WTC11 (cell line): Measurements from ENCODE around the gene EBI3. TPM values are rescaled to one million over a fixed set of nuclear protein-coding genes. Genes with fewer than 3 reads are reported as not detected.

Experiments
- ATAC-seq: fragments of 200-7000 bp; cut with Tn5 transposase; 2 replicates; pipeline ENCODE4 v1.10.0; 2021; ENCODE audit warnings: mild to moderate bottlenecking, moderate library complexity
- Bru-seq: library from RNA; stranded (reverse); fragments of 400-500 nt; gene quantifications from one replicate; lab custom pipeline; 2021; lab: Mats Ljungman, UMichigan
- CTCF ChIA-PET: fragments of 300-600 bp; sonication (Branson Sonifier 250); formaldehyde crosslinking; loops from one replicate; lab custom pipeline; 2021; ENCODE audit warnings: antibody characterized with exemption; lab: Charles Lee
- POLR2A ChIA-PET: fragments of 350-600 bp; sonication (Branson Sonifier 250); formaldehyde crosslinking; loops from one replicate; lab custom pipeline; 2021; ENCODE audit warnings: antibody characterized with exemption; lab: Charles Lee
- DNase-seq: peaks from one replicate; pipeline ENCODE4 v3.0.0; 2021; ENCODE audit warnings: low spot score
- H3K27ac Mint-ChIP-seq: 2 replicates; pipeline ENCODE4 v1.8.0; 2021; ENCODE audit warnings: mixed read lengths
- H3K27me3 Mint-ChIP-seq: 2 replicates; pipeline ENCODE4 v1.8.0; 2021; ENCODE audit warnings: low read depth, mild to moderate bottlenecking, moderate library complexity, mixed read lengths
- H3K36me3 Mint-ChIP-seq: 2 replicates; pipeline ENCODE4 v1.8.0; 2021; ENCODE audit warnings: mixed read lengths
- H3K4me1 Mint-ChIP-seq: 2 replicates; pipeline ENCODE4 v1.8.0; 2022; ENCODE audit warnings: mixed read lengths
- H3K4me3 Mint-ChIP-seq: 2 replicates; pipeline ENCODE4 v1.8.0; 2021; ENCODE audit warnings: mild to moderate bottlenecking, moderate library complexity, mixed read lengths
- H3K9me3 Mint-ChIP-seq: 2 replicates; pipeline ENCODE4 v1.8.0; 2021; ENCODE audit warnings: mixed read lengths
- ATF1 ChIP-seq: sonication (generic); formaldehyde crosslinking; IDR thresholded peaks from 2 replicates; pipeline ENCODE4 v1.8.1; 2023; ENCODE audit warnings: mild to moderate bottlenecking, moderate library complexity, missing genetic modification reagents
- CDX4 ChIP-seq: fragments of 250-450 bp; sonication (Bioruptor Pico); IDR thresholded peaks from 2 replicates; pipeline ENCODE4 v1.9.0; 2021; ENCODE audit warnings: moderate library complexity, mild to moderate bottlenecking, inconsistent platforms, borderline replicate concordance
- CREM ChIP-seq: sonication (generic); formaldehyde crosslinking; IDR thresholded peaks from 2 replicates; pipeline ENCODE4 v1.8.1; 2022; ENCODE audit warnings: mild to moderate bottlenecking, missing genetic modification reagents, moderate library complexity
- ERG ChIP-seq: fragments of 250-450 bp; sonication (Bioruptor Pico); IDR thresholded peaks from 2 replicates; pipeline ENCODE4 v1.8.0; 2021; ENCODE audit warnings: mild to moderate bottlenecking
- FOXJ3 ChIP-seq: sonication (generic); formaldehyde crosslinking; IDR thresholded peaks from 2 replicates; pipeline ENCODE4 v1.9.0; 2021; ENCODE audit warnings: missing genetic modification reagents, mild to moderate bottlenecking, borderline replicate concordance
- FOXK1 ChIP-seq: sonication (generic); formaldehyde crosslinking; IDR thresholded peaks from 2 replicates; pipeline ENCODE4 v1.8.0; 2022; ENCODE audit warnings: mild to moderate bottlenecking, moderate library complexity, missing genetic modification reagents
- GRHL2 ChIP-seq: fragments of 250-450 bp; sonication (Bioruptor Pico); IDR thresholded peaks from 2 replicates; pipeline ENCODE4 v1.8.0; 2022; ENCODE audit warnings: mild to moderate bottlenecking, moderate library complexity; ENCODE audit not compliant: insufficient replicate concordance, severe bottlenecking
- GTF2I ChIP-seq: fragments of 250-450 bp; sonication (Bioruptor Pico); conservative IDR thresholded peaks from 2 replicates; pipeline ENCODE4 v1.4.0; 2021; ENCODE audit warnings: mild to moderate bottlenecking
- JAZF1 ChIP-seq: fragments of 250-450 bp; sonication (Bioruptor Pico); IDR thresholded peaks from 2 replicates; pipeline ENCODE4 v1.9.0; 2021; ENCODE audit warnings: moderate library complexity, mild to moderate bottlenecking, inconsistent platforms
- MXD4 ChIP-seq: fragments of 250-450 bp; sonication (Bioruptor Pico); IDR thresholded peaks from 2 replicates; pipeline ENCODE4 v1.8.0; 2021; ENCODE audit warnings: mild to moderate bottlenecking, moderate library complexity, borderline replicate concordance
- NR2C2 ChIP-seq: sonication (generic); formaldehyde crosslinking; IDR thresholded peaks from 2 replicates; pipeline ENCODE4 v1.8.0; 2022; ENCODE audit warnings: mild to moderate bottlenecking, missing genetic modification reagents
- PRRX2 ChIP-seq: fragments of 250-450 bp; sonication (Bioruptor Pico); IDR thresholded peaks from 2 replicates; pipeline ENCODE4 v1.8.0; 2021; ENCODE audit warnings: mild to moderate bottlenecking
- SMAD3 ChIP-seq: sonication (generic); formaldehyde crosslinking; IDR thresholded peaks from 2 replicates; pipeline ENCODE4 v1.8.0; 2022; ENCODE audit warnings: missing genetic modification reagents, mild to moderate bottlenecking, borderline replicate concordance
- SMAD4 ChIP-seq: sonication (generic); formaldehyde crosslinking; IDR thresholded peaks from 2 replicates; pipeline ENCODE4 v1.8.0; 2022; ENCODE audit warnings: mild to moderate bottlenecking, missing genetic modification reagents
- SP1 ChIP-seq: sonication (generic); formaldehyde crosslinking; conservative IDR thresholded peaks from 2 replicates; pipeline ENCODE4 v1.8.1; 2022; ENCODE audit warnings: missing genetic modification reagents
- TEAD1 ChIP-seq: sonication (generic); formaldehyde crosslinking; IDR thresholded peaks from 2 replicates; pipeline ENCODE4 v1.8.0; 2022; ENCODE audit warnings: mild to moderate bottlenecking, missing genetic modification reagents
- USF1 ChIP-seq: sonication (generic); formaldehyde crosslinking; IDR thresholded peaks from 2 replicates; pipeline ENCODE4 v1.8.0; 2022; ENCODE audit warnings: mild to moderate bottlenecking, missing genetic modification reagents
- USF2 ChIP-seq: sonication (generic); formaldehyde crosslinking; IDR thresholded peaks from 2 replicates; pipeline ENCODE4 v1.8.1; 2023; ENCODE audit warnings: mild to moderate bottlenecking, missing genetic modification reagents, moderate library complexity
- ZBTB43 ChIP-seq: sonication (generic); formaldehyde crosslinking; IDR thresholded peaks from 2 replicates; pipeline ENCODE4 v1.8.1; 2023; ENCODE audit warnings: mild to moderate bottlenecking, missing genetic modification reagents
- ZNF138 ChIP-seq: sonication (generic); formaldehyde crosslinking; conservative IDR thresholded peaks from 2 replicates; pipeline ENCODE4 v1.8.1; 2022; ENCODE audit warnings: mild to moderate bottlenecking, moderate library complexity, missing genetic modification reagents
- ZNF219 ChIP-seq: sonication (generic); formaldehyde crosslinking; IDR thresholded peaks from 2 replicates; pipeline ENCODE4 v1.8.0; 2023; ENCODE audit warnings: missing genetic modification reagents, mild to moderate bottlenecking, borderline replicate concordance
- ZNF263 ChIP-seq: sonication (generic); formaldehyde crosslinking; IDR thresholded peaks from 2 replicates; pipeline ENCODE4 v1.8.1; 2022; ENCODE audit warnings: low read depth, mild to moderate bottlenecking, moderate library complexity, missing genetic modification reagents
- ZNF423 ChIP-seq: fragments of 250-450 bp; sonication (Bioruptor Pico); IDR thresholded peaks from 2 replicates; pipeline ENCODE4 v2.1.2; 2022; ENCODE audit warnings: mild to moderate bottlenecking, moderate library complexity
- long read RNA-seq, 3 experiments: library from RNA in 1 of 3; library from capped mRNA in 1 of 3; library from polyadenylated mRNA in 1 of 3; unstranded in 2 of 3; stranded (forward) in 1 of 3; transcript quantifications; one replicate each; pipeline ENCODE4 v2.0.0, GENCODE V29; 2021
- total RNA-seq: library from RNA; stranded (reverse); gene quantifications from 3 replicates; pipeline ENCODE4 v1.2.3, GENCODE V29; 2021

Gene EBI3
- total RNA-seq (0.81 to 1.5 TPM (median 1.1 TPM) in 3 replicates), Bru-seq, nascent RNA (percentile 13 among the genes with signal in this experiment)
- long read RNA-seq, experiment 1, partial matches to known transcripts: 0 of 1 reads
- long read RNA-seq, experiment 1, other reads (novel, unspliced or antisense): 0 of 1 reads
- long read RNA-seq, experiment 2, partial matches to known transcripts: 0 of 1 reads
- long read RNA-seq, experiment 2, other reads (novel, unspliced or antisense): 0 of 1 reads
- long read RNA-seq, experiment 3, partial matches to known transcripts: 0 of 1 reads
- long read RNA-seq, experiment 3, other reads (novel, unspliced or antisense): 0 of 1 reads

GRCh38 chr19:4229179-4229931 lies at the start of gene EBI3:
Gene EBI3 (plus strand): TSS chr19:4229523. CDS start chr19:4229551, 28 bp downstream.
- Mint-ChIP-seq H3K36me3 (no peaks in the 10 kb centered on the region), H3K9me3 (no peaks in the 10 kb centered on the region), H3K4me3 (peak within 1 kb of the TSS; percentile 6; the same call in 1 of the 2 replicates), H3K27me3 (no peaks in the 10 kb centered on the region; the same call in 1 of the 2 replicates), H3K4me1 (no peaks in the 10 kb centered on the region), H3K27ac (no peak within 1 kb of the TSS)
- DNase-seq: no peak
- ATAC-seq: peak; percentile 38
- POLR2A ChIA-PET: no interaction called here
- CTCF ChIA-PET: interaction anchor here (0.9 to 2.9 kb wide), 4 partner anchors 10 to 90 kb away, joined by 3 to 10 read pairs (median 3); no protein-coding TSS in a partner anchor
- TF ChIP-seq ZNF423 (CRISPR knock-in tag) (peak; percentile 85), GTF2I (CRISPR knock-in tag) (no peak), SP1 (CRISPR knock-in tag) (no peak), ZNF263 (CRISPR knock-in tag) (peak; percentile 52; the same call in 1 of the 2 replicates)
- TF ChIP-seq, all 79 proteins: peak for 2

- ChIA-PET CTCF (no interaction called here), POLR2A (no interaction called here)
- DNase-seq: no peak
- H3K27ac Mint-ChIP-seq: peak overlapping the region; percentile 45; the same call in 1 of the 2 replicates
- no peaks in the 10 kb centered on the region for H3K9me3 Mint-ChIP-seq
- H3K36me3 Mint-ChIP-seq: no peaks in the 10 kb centered on the region; the same call in 1 of the 2 replicates
- H3K27me3 Mint-ChIP-seq: no peaks in the 10 kb centered on the region; the same call in 1 of the 2 replicates
- H3K4me1 Mint-ChIP-seq: peaks cover 15% of the 10 kb centered on the region
- no peak for TF ChIP-seq SMAD4
- TF ChIP-seq, all 79 proteins: peak for 0
- H3K4me3 Mint-ChIP-seq: peak overlapping the region; percentile 96
- ATAC-seq: no peak
Observed at GRCh38 chr19:4181053-4181508, 48.2 kb upstream of the EBI3 start.

- CTCF ChIA-PET: no interaction called here
- no peaks in the 10 kb centered on the region for H3K9me3 Mint-ChIP-seq
- TF ChIP-seq TEAD1 (CRISPR knock-in tag): peak; percentile 38; the same call in 1 of the 2 replicates
- TF ChIP-seq ATF1 (CRISPR knock-in tag): no peak
- TF ChIP-seq PRRX2 (CRISPR knock-in tag): no peak
- TF ChIP-seq JAZF1 (CRISPR knock-in tag): no peak
- no peak for TF ChIP-seq NR2C2 (CRISPR knock-in tag)
- no peak for TF ChIP-seq FOXJ3
- TF ChIP-seq USF2 (CRISPR knock-in tag): peak; percentile 51; the same call in 1 of the 2 replicates
- no peak for TF ChIP-seq GRHL2
- no peak for TF ChIP-seq MXD4 (CRISPR knock-in tag)
- TF ChIP-seq ERG: no peak
- TF ChIP-seq FOXK1 (CRISPR knock-in tag): peak; percentile 77; the same call in 1 of the 2 replicates
- no peak for TF ChIP-seq ZNF219
- peak; percentile 24; the same call in 1 of the 2 replicates for TF ChIP-seq ZNF138 (CRISPR knock-in tag)
- TF ChIP-seq ZBTB43 (CRISPR knock-in tag): peak; percentile 61; the same call in 1 of the 2 replicates
- peak; percentile 38; the same call in 1 of the 2 replicates for TF ChIP-seq CREM (CRISPR knock-in tag)
- peak; percentile 36; the same call in 1 of the 2 replicates for TF ChIP-seq USF1 (CRISPR knock-in tag)
- TF ChIP-seq GTF2I (CRISPR knock-in tag): 0 out of 2 replicates have a peak, but pooled peaks have one; percentile 70
- no peak for TF ChIP-seq CDX4
- no peak for TF ChIP-seq SMAD3 (CRISPR knock-in tag)
Observed at GRCh38 chr19:4182084-4182810, 47.1 kb upstream of the EBI3 start, which contains the start of the genes ANKRD24 and SIRT6. Gene ANKRD24 (plus strand): TSS chr19:4182689. CDS start chr19:4186426, 3,737 bp downstream. Gene SIRT6 (minus strand): TSS chr19:4182563. CDS start chr19:4182539, 24 bp downstream.

More at GRCh38 chr19:4182084-4182810, 47.1 kb upstream of the EBI3 start, which contains the start of the genes ANKRD24 and SIRT6:
- Mint-ChIP-seq H3K27ac (peak within 1 kb of the TSS; percentile 90), H3K27me3 (peaks cover 5% of the 10 kb centered on the region), H3K4me3 (peak within 1 kb of the TSS; percentile 96), H3K36me3 (no peaks in the 10 kb centered on the region; the same call in 1 of the 2 replicates), H3K4me1 (peaks cover 19% of the 10 kb centered on the region)
- ATAC-seq (peak; percentile 41), DNase-seq (peak; percentile 96)
- POLR2A ChIA-PET: no interaction called here
